ENCODE data around the gene DOK1. TPM values are rescaled to one million over a fixed set of nuclear protein-coding genes. Genes with fewer than 3 reads are reported as not detected.
A peak's percentile ranks its signal among the peaks of the same experiment; 100 is the strongest.

Gene DOK1
- total RNA-seq, 1 donor = 89.8 TPM

DNA sequence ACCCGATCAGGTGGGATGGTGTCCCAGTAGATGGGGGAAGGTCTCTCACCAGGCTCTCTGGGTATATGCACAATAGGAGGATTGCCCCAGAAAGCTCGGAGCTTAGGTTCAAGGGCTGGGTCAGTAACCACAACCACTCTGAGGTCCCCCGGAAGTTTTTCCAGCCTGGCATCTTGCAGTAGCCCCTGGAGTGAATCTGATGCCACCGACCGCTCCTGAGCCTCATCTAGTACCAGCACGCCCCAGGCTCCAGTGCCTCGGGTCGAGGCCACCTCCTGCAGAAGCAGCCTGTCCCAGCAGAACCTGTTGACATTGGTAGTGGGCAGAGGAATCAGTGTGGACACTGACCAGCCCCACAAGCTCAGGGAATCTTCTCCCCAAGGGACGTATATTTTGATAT, 30.5 kb upstream of the DOK1 start:
- Histone ChIP-seq H4K20me1 (ENCODE audit: insufficient read depth, low read length) (peaks cover 14% of the 10 kb centered on the region), H3K4me2 (ENCODE audit: insufficient read depth, low read length) (no peak overlapping the region), H3K9me3 (ENCODE audit: low read depth, low read length) (no peaks in the 10 kb centered on the region), H2AFZ (ENCODE audit: low read length) (no peak overlapping the region), H3K27ac (ENCODE audit: low read depth, low read length) (no peak overlapping the region), H3K27me3 (ENCODE audit: insufficient read depth, low read length) (peaks cover 18% of the 10 kb centered on the region), H3K4me3 (ENCODE audit: insufficient read depth, low read length) (no peak overlapping the region), H3K36me3 (ENCODE audit: insufficient read depth, low read length) (peaks cover 27% of the 10 kb centered on the region), H3K4me1 (ENCODE audit: insufficient read depth, low read length) (peaks cover 12% of the 10 kb centered on the region), H3K79me2 (ENCODE audit: insufficient read depth, low read length) (peaks cover 20% of the 10 kb centered on the region)
- peak; percentile 22 for DNase-seq (ENCODE audit: insufficient read length, low spot score, missing footprints)
- no peak for TF ChIP-seq CTCF (IDR thresholded peaks at IDR 0.05; ENCODE audit: extremely low read depth, low read depth, low read length)

DNA sequence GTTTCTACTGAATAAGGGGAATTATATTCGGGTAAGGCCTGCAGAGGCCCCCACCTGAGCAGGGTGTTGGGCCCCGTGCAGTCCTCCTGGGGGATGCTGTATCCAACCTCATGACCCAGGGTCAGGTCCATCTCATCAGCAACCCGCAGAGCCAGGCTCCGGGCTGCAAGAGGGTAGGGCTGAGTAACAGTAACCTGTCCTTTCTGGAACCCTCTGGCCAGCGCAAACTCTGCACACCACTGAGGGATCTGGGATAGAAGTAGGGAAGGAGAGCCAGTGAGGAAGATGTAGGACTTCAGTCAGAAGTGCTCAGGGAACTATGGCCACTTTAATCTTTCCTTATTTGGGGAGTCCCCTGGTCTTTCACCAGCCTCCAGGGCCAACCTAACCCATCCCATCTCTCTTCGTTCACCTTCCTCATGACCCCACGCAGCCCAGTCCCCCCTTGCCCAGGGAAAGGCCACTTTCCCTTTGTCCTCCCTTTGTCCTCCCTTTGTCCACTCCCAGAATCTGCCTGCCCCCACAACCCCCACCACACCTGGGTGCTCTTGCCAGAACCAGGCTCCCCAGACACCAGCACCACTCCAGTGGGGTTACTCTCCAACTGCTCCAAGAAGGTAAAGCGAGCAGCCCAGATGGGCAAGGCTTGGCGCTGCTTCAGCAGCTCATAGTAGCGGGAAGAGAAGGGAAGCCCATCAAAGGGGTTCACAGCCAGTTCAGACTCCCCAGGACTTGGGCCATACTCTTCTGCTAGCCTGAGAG, 29.4 kb upstream of the DOK1 start:
- Histone ChIP-seq H3K36me3 (ENCODE audit: insufficient read depth, low read length) (peaks cover 27% of the 10 kb centered on the region), H4K20me1 (ENCODE audit: insufficient read depth, low read length) (peaks cover 16% of the 10 kb centered on the region), H3K79me2 (ENCODE audit: insufficient read depth, low read length) (peaks cover 28% of the 10 kb centered on the region), H3K27me3 (ENCODE audit: insufficient read depth, low read length) (peaks cover 7% of the 10 kb centered on the region), H3K4me3 (ENCODE audit: insufficient read depth, low read length) (no peak overlapping the region), H3K4me1 (ENCODE audit: insufficient read depth, low read length) (peaks cover 14% of the 10 kb centered on the region), H2AFZ (ENCODE audit: low read length) (no peak overlapping the region), H3K4me2 (ENCODE audit: insufficient read depth, low read length) (no peak overlapping the region), H3K27ac (ENCODE audit: low read depth, low read length) (no peak overlapping the region), H3K9me3 (ENCODE audit: low read depth, low read length) (no peaks in the 10 kb centered on the region)
- DNase-seq (ENCODE audit: insufficient read length, low spot score, missing footprints) = peak; percentile 25
- TF ChIP-seq CTCF (IDR thresholded peaks at IDR 0.05; ENCODE audit: extremely low read depth, low read depth, low read length) = no peak

DNA sequence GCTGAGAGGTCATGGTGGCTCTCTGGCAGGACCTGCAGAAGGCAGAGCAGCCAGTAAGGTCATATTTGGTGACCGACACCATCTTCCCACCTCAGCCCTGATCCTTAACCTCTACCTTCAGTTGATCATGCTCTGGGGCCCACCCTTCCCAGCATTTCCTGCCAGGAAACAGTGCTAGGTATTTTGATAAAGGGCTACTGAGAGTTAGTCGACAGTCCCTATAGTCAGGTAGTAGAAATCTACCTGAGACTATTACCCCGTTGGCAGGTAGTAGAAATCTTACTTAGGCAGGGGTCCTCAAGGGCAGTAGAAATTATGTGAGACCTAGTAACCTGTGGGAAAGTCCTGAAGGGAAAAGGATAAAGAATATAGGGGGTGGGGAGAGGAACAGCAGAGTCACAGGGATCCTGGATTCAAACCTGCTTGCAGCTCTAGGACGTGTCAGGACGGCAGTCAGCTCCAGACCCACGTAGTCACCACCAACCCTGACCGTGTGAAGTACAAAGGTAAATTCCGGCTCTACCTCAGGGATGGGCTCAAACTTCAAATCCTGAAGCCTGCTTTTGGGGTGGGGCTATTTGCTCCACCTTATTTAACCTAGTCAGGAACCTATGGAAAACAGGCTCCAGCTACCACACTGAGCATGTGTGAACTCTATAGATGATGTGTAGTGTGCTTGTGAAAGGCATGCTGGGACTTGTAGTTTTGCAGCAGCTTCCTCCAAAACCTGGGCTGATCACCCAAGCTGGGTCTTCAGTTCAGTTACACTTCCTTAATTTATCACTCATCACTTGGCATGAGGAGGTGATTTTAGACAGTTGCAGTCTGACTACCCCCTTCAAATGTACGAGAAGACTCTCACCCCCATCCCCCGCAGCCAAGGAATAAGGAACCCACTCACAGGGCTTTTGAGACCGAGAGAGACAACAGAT, 28.5 kb upstream of the DOK1 start, which contains the start of gene DQX1:
TSS of gene DQX1 (minus strand) at position 515 of the 932 bp plus-strand sequence. CDS start at position 13, 502 bp downstream.
- Histone ChIP-seq H2AFZ (ENCODE audit: low read length) (no peak within 1 kb of the TSS), H3K4me2 (ENCODE audit: insufficient read depth, low read length) (no peak within 1 kb of the TSS), H3K27ac (ENCODE audit: low read depth, low read length) (no peak within 1 kb of the TSS), H3K4me3 (ENCODE audit: insufficient read depth, low read length) (no peak within 1 kb of the TSS), H4K20me1 (ENCODE audit: insufficient read depth, low read length) (peaks cover 16% of the 10 kb centered on the region), H3K36me3 (ENCODE audit: insufficient read depth, low read length) (peaks cover 27% of the 10 kb centered on the region), H3K9me3 (ENCODE audit: low read depth, low read length) (no peaks in the 10 kb centered on the region), H3K4me1 (ENCODE audit: insufficient read depth, low read length) (peaks cover 19% of the 10 kb centered on the region), H3K79me2 (ENCODE audit: insufficient read depth, low read length) (peaks cover 37% of the 10 kb centered on the region), H3K27me3 (ENCODE audit: insufficient read depth, low read length) (no peaks in the 10 kb centered on the region)
- TF ChIP-seq CTCF (IDR thresholded peaks at IDR 0.05; ENCODE audit: extremely low read depth, low read depth, low read length) = no peak
- peak; percentile 63 for DNase-seq (ENCODE audit: insufficient read length, low spot score, missing footprints)
